Natural killer cell (primary cell): ENCODE data around the gene PSMB1. TPM values are rescaled to one million over a fixed set of nuclear protein-coding genes. Genes with fewer than 3 reads are reported as not detected.

Experiments
- total RNA-seq, 4 donors: library from RNA; stranded (reverse); fragments of 120-200 nt in 1 of 4; gene quantifications; one replicate each; pipeline versions ENCODE4 v1.2.3 to v1.2.4, GENCODE V29; 2013 to 2022

The PSMB1 gene
- total RNA-seq, 3 donors from 2014 or later (not counting 1 experiment from before 2014, with no cell fraction given), result 102 to 129 (median 103) TPM

Other genes starting within 250 kb of the PSMB1 start
- gene FAM120B, start 246.5 kb downstream of the PSMB1 start, total RNA-seq, result 10 to 100 TPM; 37.8 to 55.6 (median 39.9) TPM
- 10 to 100 TPM; 13.0 to 18.4 (median 14.2) TPM for gene TBP, start 1.1 kb upstream of the PSMB1 start, total RNA-seq
- gene PDCD2, start 31.3 kb upstream of the PSMB1 start, total RNA-seq, result 10 to 100 TPM; 40.4 to 58.4 (median 42.2) TPM